WERI-Rb-1 (cell line): Measurements from ENCODE around the gene ADAM22.
A peak's percentile ranks its signal among the peaks of the same experiment; 100 is the strongest.

Experiments
- DNase-seq: peaks from one replicate; pipeline ENCODE4 v3.0.0-alpha.2; 2020
- H3K27ac ChIP-seq: fragments of 250-450 bp; sonication (Bioruptor Pico); 2 replicates; pipeline ENCODE4 v1.5.1; 2020; ENCODE audit warnings: mild to moderate bottlenecking, moderate library complexity
- H3K27me3 ChIP-seq: fragments of 250-450 bp; sonication (Bioruptor Pico); 2 replicates; pipeline ENCODE4 v1.5.1; 2021; ENCODE audit warnings: mild to moderate bottlenecking, low read depth, moderate library complexity; ENCODE audit not compliant: insufficient read depth, severe bottlenecking
- H3K36me3 ChIP-seq: fragments of 250-450 bp; sonication (Bioruptor Pico); 2 replicates; pipeline ENCODE4 v1.5.1; 2020; ENCODE audit warnings: mild to moderate bottlenecking, moderate library complexity
- H3K4me3 ChIP-seq: 2 replicates; pipeline ENCODE4 v1.5.1; 2011; ENCODE audit warnings: low read depth, mild to moderate bottlenecking, control low read depth, low read length
- H3K9me3 ChIP-seq: fragments of 250-450 bp; sonication (Bioruptor Pico); 2 replicates; pipeline ENCODE4 v1.5.1; 2021; ENCODE audit warnings: mild to moderate bottlenecking, moderate library complexity; ENCODE audit not compliant: severe bottlenecking
- TF ChIP-seq, protein P1 (sequence below): IDR thresholded peaks from 2 replicates; pipeline ENCODE4 v1.5.1; 2011; ENCODE audit warnings: low read depth, mild to moderate bottlenecking, control low read depth, inconsistent platforms, low read length

The ADAM22 gene

DNA sequence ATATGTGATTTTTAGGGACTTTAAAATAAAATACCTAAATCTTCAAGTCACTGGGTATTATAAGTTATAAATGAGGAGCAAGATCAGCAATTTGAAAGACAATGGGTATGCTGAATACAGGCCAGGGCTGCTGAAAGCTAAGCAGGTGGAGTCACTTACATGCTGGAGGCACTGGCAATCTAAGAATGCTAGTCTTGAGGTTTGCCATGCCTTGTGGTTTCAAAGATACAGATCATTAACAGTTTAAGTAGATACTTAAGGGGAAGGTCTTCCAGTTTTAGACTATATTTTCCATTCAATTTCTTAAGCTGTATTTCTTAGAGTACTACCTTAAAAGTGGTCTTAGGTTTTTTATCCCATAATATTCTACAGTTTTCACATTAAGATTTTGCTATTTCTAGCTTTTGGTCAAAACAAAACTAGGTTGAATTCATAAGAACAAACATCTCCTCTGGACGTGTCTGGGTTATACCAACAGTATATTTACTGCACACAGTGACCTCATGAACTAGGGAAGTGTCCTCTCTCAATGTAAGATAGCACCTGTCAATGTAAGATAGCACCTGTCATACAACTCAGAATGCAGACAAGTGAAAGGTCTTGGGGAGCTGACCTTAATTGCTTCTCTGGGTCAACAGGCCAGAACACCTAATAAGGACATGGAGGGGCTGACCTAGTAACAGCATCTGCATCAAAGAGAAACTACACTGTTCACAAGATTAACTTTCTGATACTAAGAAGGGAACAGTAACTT lies 283.8 kb downstream of the ADAM22 start:
- no peak overlapping the region for H3K27ac ChIP-seq
- H3K27me3 ChIP-seq, result no peaks in the 10 kb centered on the region
- no peaks in the 10 kb centered on the region for H3K9me3 ChIP-seq
- H3K4me3 ChIP-seq, result no peak overlapping the region
- no peak for DNase-seq
- peaks cover 41% of the 10 kb centered on the region for H3K36me3 ChIP-seq
- TF ChIP-seq, protein P1, sequence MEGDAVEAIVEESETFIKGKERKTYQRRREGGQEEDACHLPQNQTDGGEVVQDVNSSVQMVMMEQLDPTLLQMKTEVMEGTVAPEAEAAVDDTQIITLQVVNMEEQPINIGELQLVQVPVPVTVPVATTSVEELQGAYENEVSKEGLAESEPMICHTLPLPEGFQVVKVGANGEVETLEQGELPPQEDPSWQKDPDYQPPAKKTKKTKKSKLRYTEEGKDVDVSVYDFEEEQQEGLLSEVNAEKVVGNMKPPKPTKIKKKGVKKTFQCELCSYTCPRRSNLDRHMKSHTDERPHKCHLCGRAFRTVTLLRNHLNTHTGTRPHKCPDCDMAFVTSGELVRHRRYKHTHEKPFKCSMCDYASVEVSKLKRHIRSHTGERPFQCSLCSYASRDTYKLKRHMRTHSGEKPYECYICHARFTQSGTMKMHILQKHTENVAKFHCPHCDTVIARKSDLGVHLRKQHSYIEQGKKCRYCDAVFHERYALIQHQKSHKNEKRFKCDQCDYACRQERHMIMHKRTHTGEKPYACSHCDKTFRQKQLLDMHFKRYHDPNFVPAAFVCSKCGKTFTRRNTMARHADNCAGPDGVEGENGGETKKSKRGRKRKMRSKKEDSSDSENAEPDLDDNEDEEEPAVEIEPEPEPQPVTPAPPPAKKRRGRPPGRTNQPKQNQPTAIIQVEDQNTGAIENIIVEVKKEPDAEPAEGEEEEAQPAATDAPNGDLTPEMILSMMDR, result no peak

DNA sequence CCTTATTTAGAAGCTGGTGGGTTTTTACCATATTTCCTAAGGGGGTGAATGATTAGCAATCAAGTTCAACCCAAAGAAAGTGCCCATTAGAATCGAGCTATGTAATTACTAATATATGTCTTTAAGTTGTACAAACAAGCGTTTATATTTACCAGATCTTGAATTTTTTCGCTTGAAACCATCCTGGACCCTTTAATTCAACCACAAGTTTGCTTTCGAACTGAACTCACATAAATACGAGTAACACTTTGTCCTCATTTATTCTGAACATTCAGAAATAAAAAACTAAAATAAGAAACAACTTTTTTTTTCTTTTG lies 284.3 kb downstream of the ADAM22 start:
- Histone ChIP-seq H3K36me3 (peaks cover 38% of the 10 kb centered on the region), H3K27me3 (no peaks in the 10 kb centered on the region), H3K27ac (no peak overlapping the region), H3K9me3 (no peaks in the 10 kb centered on the region), H3K4me3 (no peak overlapping the region)
- TF ChIP-seq, protein P1, result no peak
- no peak for DNase-seq

DNA sequence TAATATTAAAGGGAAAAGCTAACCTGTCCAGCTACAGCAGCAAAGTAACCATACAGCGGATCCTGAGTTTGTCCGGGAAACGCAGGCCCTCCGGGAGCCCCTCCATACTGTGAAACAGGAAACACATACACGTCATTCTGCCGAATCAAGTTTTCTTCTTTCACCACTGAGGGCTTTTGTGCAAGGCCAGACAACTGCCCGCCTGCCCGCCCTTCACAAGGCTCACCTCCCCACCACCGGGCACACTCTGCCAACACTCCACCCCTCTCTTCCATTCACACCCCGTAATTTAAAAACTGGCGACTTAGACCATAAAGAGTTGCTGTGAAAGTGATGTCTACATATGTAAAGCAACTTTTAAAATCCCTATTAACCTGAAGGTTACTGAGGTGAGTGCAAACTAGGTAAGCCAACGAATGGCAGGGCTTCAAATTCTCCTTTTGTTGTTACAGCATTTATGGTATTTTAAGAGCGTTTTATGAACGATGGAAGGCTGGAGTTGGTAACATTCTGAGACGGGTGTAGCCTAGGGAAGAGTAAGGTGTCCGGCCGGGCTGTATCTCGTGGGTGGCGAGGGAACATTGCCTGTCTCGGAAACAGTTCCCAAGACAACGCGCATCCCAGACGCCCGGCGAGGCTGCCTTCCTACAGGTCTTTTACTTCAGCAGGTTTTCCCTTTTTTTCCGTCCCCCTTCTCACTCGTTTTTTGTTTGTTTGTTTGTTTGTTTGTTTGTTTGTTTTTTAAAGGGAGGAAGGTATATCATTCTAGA lies 285.0 kb downstream of the ADAM22 start:
- Histone ChIP-seq H3K36me3 (peaks cover 31% of the 10 kb centered on the region; the same call in 1 of the 2 replicates), H3K9me3 (no peaks in the 10 kb centered on the region), H3K27ac (no peak overlapping the region), H3K4me3 (peak overlapping the region; percentile 82), H3K27me3 (no peaks in the 10 kb centered on the region)
- TF ChIP-seq, protein P1, result no peak
- peak; percentile 24 for DNase-seq

DNA sequence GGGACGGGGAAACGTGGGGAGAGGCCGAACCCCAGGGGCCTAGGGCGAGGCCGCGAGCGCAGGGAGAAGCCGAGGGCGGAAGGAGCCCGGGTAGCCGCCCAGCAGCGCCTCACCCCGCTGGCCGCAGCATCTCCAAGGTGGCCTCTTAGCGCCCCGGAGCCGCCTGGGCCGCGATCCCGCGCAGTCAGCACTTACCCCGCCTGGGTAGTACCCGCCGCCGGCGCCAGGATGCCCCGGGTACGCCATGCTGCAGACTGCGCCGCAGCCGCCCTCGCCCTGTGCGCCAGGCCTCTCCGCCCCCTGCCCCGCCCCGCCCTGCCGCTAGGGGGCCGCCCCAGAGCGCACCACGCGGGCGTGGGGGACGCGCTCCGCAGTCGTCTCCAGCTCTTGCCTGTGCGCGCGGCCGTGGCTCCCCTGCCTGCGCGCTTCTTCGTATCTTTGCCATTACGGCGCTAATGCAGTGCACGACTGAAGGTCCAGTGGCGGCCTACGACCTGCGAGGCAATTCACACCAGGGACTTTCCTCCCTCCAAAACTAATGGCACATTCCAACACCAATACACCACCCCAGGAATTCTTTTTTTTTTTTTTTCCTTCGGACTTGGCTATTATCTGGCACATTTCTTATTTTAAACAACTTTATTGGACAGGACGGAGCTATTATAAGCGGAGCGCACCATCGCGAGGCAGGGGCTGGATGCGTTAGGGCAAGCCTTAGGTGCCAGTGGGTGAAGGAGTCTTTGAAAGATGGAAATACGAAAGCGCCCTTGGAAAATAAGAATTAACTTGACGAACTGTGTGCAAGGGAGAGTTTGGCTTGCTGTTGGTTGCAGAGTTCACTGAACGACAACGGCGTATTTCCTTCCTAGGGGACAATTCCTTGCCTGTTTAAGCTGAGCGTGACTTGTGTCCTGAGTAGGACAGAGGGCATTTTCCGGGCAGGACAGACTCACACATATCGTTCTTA lies 286.0 kb downstream of the ADAM22 start, which contains the start of gene SRI:
Gene SRI, minus strand, starts transcription at position 258 of the 967 bp plus-strand sequence. Its CDS starts 12 bp downstream, at position 246.
- no peaks in the 10 kb centered on the region for H3K27me3 ChIP-seq
- peak within 1 kb of the TSS; percentile 82 for H3K4me3 ChIP-seq
- no peaks in the 10 kb centered on the region for H3K9me3 ChIP-seq
- peak; percentile 84 for DNase-seq
- peak within 1 kb of the TSS; percentile 72 for H3K27ac ChIP-seq
- TF ChIP-seq, protein P1, result peak; percentile 64
- H3K36me3 ChIP-seq, result peaks cover 25% of the 10 kb centered on the region; the same call in 1 of the 2 replicates

DNA sequence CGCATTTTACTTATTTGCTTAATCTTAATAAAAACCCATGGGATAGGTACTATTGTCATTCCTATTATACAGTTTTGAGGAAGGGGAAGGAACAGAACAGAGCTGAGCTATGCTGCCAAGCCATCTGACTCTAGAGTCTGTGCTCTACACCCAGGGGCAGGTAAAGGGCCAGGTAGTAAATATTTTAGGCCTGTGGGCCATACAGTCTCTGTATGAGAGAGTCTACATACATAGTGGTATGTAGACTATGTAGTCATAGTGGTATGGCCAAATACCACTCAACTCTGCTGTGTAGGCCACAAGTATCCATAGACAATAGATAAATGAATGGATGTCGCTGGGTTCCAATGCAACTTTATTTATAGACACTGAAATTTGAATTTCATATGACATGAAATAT lies 289.2 kb downstream of the ADAM22 start:
- Histone ChIP-seq H3K4me3 (no peak overlapping the region), H3K9me3 (no peaks in the 10 kb centered on the region), H3K27me3 (no peaks in the 10 kb centered on the region), H3K27ac (no peak overlapping the region), H3K36me3 (no peaks in the 10 kb centered on the region)
- TF ChIP-seq, protein P1, result no peak
- no peak for DNase-seq
